ENCODE data around the gene GOLGA8A.
"Not testable (repeated sequence)": the region's sequence is repeated elsewhere in the genome, so short reads cannot be mapped to it uniquely, and the experiment has no call there.

The GOLGA8A gene

GRCh38 chr15:34409511-34409910 lies 28.1 kb downstream of the GOLGA8A start:
- not testable (repeated sequence) for H3K4me3 ChIP-seq (ENCODE audit: low read length, poor library complexity, severe bottlenecking); H2AFZ ChIP-seq (ENCODE audit: low read length); H3K36me3 ChIP-seq (ENCODE audit: insufficient read depth, low read length); H3K4me2 ChIP-seq (ENCODE audit: low read depth, low read length, poor library complexity, severe bottlenecking); H3K9me2 ChIP-seq (replicated peaks; ENCODE audit: low read depth, low read length); H3K9me3 ChIP-seq (ENCODE audit: insufficient read depth, low read depth, low read length); H3K9ac ChIP-seq (ENCODE audit: low read depth, low read length, poor library complexity, severe bottlenecking); H3K27me3 ChIP-seq (ENCODE audit: insufficient read depth, low read length, poor library complexity, severe bottlenecking); H4K20me1 ChIP-seq (ENCODE audit: insufficient read depth, low read length, poor library complexity, severe bottlenecking); H3K79me2 ChIP-seq (ENCODE audit: insufficient read depth, low read length); H3K4me1 ChIP-seq (ENCODE audit: insufficient read depth, low read length, poor library complexity, severe bottlenecking); H3F3A ChIP-seq (ENCODE audit: low read depth)

DNA sequence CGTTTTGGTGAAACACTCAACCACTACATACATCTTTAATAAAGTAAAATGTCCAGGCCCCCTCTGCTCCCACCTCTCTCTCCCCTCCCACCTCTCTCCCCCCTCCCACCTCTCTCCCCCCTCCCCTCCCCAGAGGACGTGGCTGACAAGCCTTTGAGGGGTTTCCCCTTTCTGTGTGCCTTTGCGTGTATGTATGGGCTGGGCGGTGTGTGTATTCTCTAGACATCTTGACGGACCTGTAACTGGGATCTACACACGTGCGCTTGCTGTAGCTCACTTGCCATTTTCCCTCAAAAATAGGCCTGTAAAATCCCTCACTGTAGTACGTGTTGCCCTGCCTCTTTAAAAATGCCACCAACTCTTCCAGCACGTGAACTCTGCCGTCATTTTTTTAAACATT lies 28.6 kb downstream of the GOLGA8A start:
- H3K79me2 ChIP-seq (ENCODE audit: insufficient read depth, low read length); H3K9ac ChIP-seq (ENCODE audit: low read depth, low read length, poor library complexity, severe bottlenecking); H3K9me3 ChIP-seq (ENCODE audit: insufficient read depth, low read depth, low read length); H3K36me3 ChIP-seq (ENCODE audit: insufficient read depth, low read length); H3K4me2 ChIP-seq (ENCODE audit: low read depth, low read length, poor library complexity, severe bottlenecking); H3K27me3 ChIP-seq (ENCODE audit: insufficient read depth, low read length, poor library complexity, severe bottlenecking); H3K4me1 ChIP-seq (ENCODE audit: insufficient read depth, low read length, poor library complexity, severe bottlenecking); H3F3A ChIP-seq (ENCODE audit: low read depth); H4K20me1 ChIP-seq (ENCODE audit: insufficient read depth, low read length, poor library complexity, severe bottlenecking); H2AFZ ChIP-seq (ENCODE audit: low read length); H3K9me2 ChIP-seq (replicated peaks; ENCODE audit: low read depth, low read length); H3K4me3 ChIP-seq (ENCODE audit: low read length, poor library complexity, severe bottlenecking): not testable (repeated sequence)

DNA sequence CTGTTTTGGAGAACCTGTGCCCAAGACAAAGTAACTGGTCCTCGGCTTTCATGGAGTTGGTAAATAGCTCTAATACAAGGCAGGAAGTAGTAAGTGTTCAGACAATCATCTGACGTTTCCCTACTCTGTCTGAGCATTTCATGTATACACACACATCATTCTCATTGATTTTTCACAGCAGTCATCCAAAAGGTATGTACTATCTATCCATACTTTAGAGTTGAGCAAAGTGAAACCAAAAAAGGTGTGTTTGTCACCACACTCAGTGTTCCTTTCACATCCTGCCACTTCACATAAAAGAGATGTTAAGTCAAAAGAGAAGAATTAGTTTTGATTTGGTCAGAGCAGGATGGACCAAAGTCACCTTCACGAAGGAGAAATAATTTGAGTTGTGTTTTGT lies 33.7 kb downstream of the GOLGA8A start:
- H3K4me1 ChIP-seq (ENCODE audit: insufficient read depth, low read length, poor library complexity, severe bottlenecking); H3K27me3 ChIP-seq (ENCODE audit: insufficient read depth, low read length, poor library complexity, severe bottlenecking); H3F3A ChIP-seq (ENCODE audit: low read depth); H3K9me3 ChIP-seq (ENCODE audit: insufficient read depth, low read depth, low read length); H2AFZ ChIP-seq (ENCODE audit: low read length); H3K4me3 ChIP-seq (ENCODE audit: low read length, poor library complexity, severe bottlenecking); H3K9ac ChIP-seq (ENCODE audit: low read depth, low read length, poor library complexity, severe bottlenecking); H3K4me2 ChIP-seq (ENCODE audit: low read depth, low read length, poor library complexity, severe bottlenecking); H3K36me3 ChIP-seq (ENCODE audit: insufficient read depth, low read length); H3K79me2 ChIP-seq (ENCODE audit: insufficient read depth, low read length); H4K20me1 ChIP-seq (ENCODE audit: insufficient read depth, low read length, poor library complexity, severe bottlenecking); H3K9me2 ChIP-seq (replicated peaks; ENCODE audit: low read depth, low read length): not testable (repeated sequence)

- H3K9ac ChIP-seq (ENCODE audit: low read depth, low read length, poor library complexity, severe bottlenecking); H3F3A ChIP-seq (ENCODE audit: low read depth); H3K4me1 ChIP-seq (ENCODE audit: insufficient read depth, low read length, poor library complexity, severe bottlenecking); H3K4me3 ChIP-seq (ENCODE audit: low read length, poor library complexity, severe bottlenecking); H3K9me3 ChIP-seq (ENCODE audit: insufficient read depth, low read depth, low read length); H2AFZ ChIP-seq (ENCODE audit: low read length); H3K4me2 ChIP-seq (ENCODE audit: low read depth, low read length, poor library complexity, severe bottlenecking); H3K79me2 ChIP-seq (ENCODE audit: insufficient read depth, low read length); H3K9me2 ChIP-seq (replicated peaks; ENCODE audit: low read depth, low read length); H3K36me3 ChIP-seq (ENCODE audit: insufficient read depth, low read length); H3K27me3 ChIP-seq (ENCODE audit: insufficient read depth, low read length, poor library complexity, severe bottlenecking); H4K20me1 ChIP-seq (ENCODE audit: insufficient read depth, low read length, poor library complexity, severe bottlenecking): not testable (repeated sequence)
These were observed 34.4 kb downstream of the GOLGA8A start for GRCh38 chr15:34403160-34403598.

DNA sequence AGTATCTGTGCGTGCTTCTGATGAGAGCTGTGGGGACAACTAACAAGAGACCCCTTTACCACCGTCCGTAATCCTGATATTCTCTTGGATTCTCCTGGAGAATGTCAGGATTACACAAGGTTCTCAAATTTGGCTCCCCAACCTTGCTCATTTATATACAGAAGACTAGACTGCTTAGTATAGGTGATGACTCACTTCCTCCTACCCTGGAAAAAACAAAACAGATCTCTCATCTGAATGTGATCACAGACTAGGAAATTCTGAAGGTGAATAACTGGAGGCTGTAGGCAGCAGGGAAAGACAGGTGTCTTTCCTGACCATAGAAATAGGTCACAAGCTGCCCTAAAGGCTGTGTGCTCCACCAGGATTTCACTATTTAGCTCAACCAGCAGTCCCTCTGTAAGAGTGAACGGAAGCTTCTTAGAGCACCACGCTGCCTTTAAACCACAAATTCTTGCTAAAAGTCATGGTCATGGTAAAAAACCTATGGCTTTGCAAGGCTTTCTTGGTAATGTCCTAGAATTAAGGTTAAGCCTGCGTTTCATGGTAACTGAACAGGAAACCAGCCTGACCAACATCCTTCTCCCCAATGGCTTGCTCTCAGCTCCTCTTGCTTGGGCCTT lies 39.9 kb downstream of the GOLGA8A start:
- H3K4me3 ChIP-seq (ENCODE audit: low read length, poor library complexity, severe bottlenecking); H4K20me1 ChIP-seq (ENCODE audit: insufficient read depth, low read length, poor library complexity, severe bottlenecking); H2AFZ ChIP-seq (ENCODE audit: low read length); H3F3A ChIP-seq (ENCODE audit: low read depth); H3K4me1 ChIP-seq (ENCODE audit: insufficient read depth, low read length, poor library complexity, severe bottlenecking); H3K9me3 ChIP-seq (ENCODE audit: insufficient read depth, low read depth, low read length); H3K79me2 ChIP-seq (ENCODE audit: insufficient read depth, low read length); H3K27me3 ChIP-seq (ENCODE audit: insufficient read depth, low read length, poor library complexity, severe bottlenecking); H3K9me2 ChIP-seq (replicated peaks; ENCODE audit: low read depth, low read length); H3K4me2 ChIP-seq (ENCODE audit: low read depth, low read length, poor library complexity, severe bottlenecking); H3K9ac ChIP-seq (ENCODE audit: low read depth, low read length, poor library complexity, severe bottlenecking); H3K36me3 ChIP-seq (ENCODE audit: insufficient read depth, low read length): not testable (repeated sequence)

DNA sequence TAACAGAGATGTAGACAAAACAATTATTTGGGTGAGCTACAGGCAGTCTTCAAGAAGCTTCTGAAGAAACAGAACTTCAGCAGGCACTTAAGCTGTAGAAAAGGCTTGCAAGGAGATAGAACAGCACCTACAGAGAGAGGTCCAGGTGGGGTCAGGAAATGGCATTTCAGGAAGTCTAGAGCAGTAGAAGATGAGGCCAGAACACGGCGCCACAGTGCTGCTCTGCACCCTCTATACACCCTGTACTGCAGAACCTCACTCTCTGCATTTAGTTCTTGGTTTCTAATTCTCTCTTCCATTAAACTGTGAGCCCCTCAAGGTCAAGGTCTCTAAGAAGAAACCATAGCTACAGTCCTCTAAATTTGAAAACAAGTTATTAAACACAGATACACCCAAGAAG lies 44.6 kb downstream of the GOLGA8A start:
- not testable (repeated sequence) for H3K79me2 ChIP-seq (ENCODE audit: insufficient read depth, low read length); H3K4me2 ChIP-seq (ENCODE audit: low read depth, low read length, poor library complexity, severe bottlenecking); H3K27me3 ChIP-seq (ENCODE audit: insufficient read depth, low read length, poor library complexity, severe bottlenecking)

GRCh38 chr15:34389594-34390086 lies 48.0 kb downstream of the GOLGA8A start:
- not testable (repeated sequence) for H3K9ac ChIP-seq (ENCODE audit: low read depth, low read length, poor library complexity, severe bottlenecking); H3K4me2 ChIP-seq (ENCODE audit: low read depth, low read length, poor library complexity, severe bottlenecking); H3K9me3 ChIP-seq (ENCODE audit: insufficient read depth, low read depth, low read length); H3K9me2 ChIP-seq (replicated peaks; ENCODE audit: low read depth, low read length); H3K4me3 ChIP-seq (ENCODE audit: low read length, poor library complexity, severe bottlenecking); H3K79me2 ChIP-seq (ENCODE audit: insufficient read depth, low read length); H4K20me1 ChIP-seq (ENCODE audit: insufficient read depth, low read length, poor library complexity, severe bottlenecking); H3K4me1 ChIP-seq (ENCODE audit: insufficient read depth, low read length, poor library complexity, severe bottlenecking); H2AFZ ChIP-seq (ENCODE audit: low read length); H3K36me3 ChIP-seq (ENCODE audit: insufficient read depth, low read length); H3F3A ChIP-seq (ENCODE audit: low read depth); H3K27me3 ChIP-seq (ENCODE audit: insufficient read depth, low read length, poor library complexity, severe bottlenecking)

More for the DNA sequence above, 44.6 kb downstream of the GOLGA8A start:
- not testable (repeated sequence) for H3K4me1 ChIP-seq (ENCODE audit: insufficient read depth, low read length, poor library complexity, severe bottlenecking); H3K9me3 ChIP-seq (ENCODE audit: insufficient read depth, low read depth, low read length); H3F3A ChIP-seq (ENCODE audit: low read depth); H3K4me3 ChIP-seq (ENCODE audit: low read length, poor library complexity, severe bottlenecking); H3K9me2 ChIP-seq (replicated peaks; ENCODE audit: low read depth, low read length); H2AFZ ChIP-seq (ENCODE audit: low read length); H4K20me1 ChIP-seq (ENCODE audit: insufficient read depth, low read length, poor library complexity, severe bottlenecking); H3K36me3 ChIP-seq (ENCODE audit: insufficient read depth, low read length); H3K9ac ChIP-seq (ENCODE audit: low read depth, low read length, poor library complexity, severe bottlenecking)

Data from Loucy (cell line).